GM19438 (cell line): ENCODE results near the gene ZNF467.

ENCODE experiments used
- ATAC-seq: cut with Tn5 transposase; IDR thresholded peaks from one replicate; pipeline ENCODE4 v1.9.1; 2021; ENCODE audit warnings: low read depth; ENCODE audit not compliant: unreplicated experiment

The ZNF467 gene

DNA sequence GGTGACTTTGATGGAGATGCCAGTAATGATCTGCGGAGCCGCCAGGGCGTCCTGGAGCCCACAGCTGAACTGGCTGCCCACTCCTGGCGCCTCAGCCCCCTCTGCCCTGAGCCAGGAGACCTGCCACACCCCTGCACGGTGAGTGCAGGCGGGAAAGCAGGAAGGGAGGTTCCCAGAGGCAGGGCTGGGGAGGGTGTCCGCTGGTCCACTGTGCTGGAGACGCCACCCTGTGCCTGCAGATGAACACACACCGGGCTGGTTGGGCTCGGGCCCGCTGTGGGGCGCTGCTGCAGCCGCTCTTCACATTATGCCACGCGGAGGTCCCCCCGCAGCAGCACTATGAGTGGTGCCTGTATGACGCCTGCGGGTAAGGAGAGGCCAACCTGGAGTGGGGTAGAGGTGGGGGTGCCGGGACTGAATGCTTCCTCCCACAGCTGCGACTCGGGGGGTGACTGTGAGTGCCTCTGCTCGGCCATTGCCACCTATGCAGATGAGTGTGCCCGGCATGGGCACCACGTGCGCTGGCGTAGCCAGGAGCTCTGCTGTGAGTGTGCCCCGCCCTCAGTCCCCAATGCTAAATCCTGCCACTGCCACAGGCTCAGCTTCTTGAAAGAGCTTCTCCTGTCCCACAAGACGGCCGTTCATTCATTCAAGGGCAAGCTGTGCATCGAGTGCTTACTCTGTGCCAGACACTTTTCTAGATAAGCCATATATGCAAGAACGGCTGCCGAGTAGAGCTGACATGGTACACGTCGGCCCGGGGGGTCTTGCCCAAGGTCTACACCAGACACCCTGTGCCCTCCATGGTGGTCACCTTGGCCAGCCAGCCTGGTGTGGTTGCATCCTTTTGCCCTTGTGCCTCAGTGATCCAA, 14.3 kb upstream of the ZNF467 start:
- ATAC-seq = no peak

DNA sequence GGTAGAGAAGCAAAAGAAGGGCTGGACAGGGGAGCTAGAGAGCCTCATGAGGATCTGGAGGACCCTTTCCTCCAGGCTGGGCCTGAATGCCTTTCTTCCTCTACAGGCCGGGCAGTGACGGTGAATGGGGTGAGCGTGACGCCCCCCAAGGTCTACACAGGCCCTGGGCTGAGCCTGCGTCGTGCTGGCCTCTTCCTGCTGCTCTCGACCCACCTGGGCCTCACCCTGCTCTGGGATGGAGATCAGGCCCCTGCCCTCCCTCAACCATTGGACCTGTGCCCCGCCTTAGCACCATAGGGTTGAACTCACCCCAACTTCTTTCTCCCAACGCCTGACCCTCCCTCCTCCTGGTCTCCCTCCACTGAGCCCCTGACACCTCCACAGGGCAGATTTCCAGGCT, 12.6 kb upstream of the ZNF467 start:
- ATAC-seq = no peak

DNA sequence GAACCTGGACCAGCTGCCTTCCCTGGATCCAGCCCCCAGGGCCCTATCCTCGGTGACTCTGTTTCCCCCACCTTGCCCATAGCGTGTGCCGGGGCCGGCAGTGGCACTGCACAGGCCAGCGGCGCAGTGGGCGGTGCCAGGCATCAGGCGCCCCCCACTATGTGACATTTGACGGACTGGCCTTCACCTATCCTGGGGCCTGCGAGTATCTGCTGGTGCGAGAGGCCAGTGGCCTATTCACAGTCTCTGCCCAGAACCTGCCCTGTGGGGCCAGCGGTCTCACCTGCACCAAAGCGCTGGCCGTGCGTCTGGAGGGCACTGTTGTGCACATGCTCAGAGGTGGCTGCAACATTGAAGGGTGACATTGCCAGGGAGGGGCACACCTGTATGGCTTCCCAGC, 12.0 kb upstream of the ZNF467 start:
- ATAC-seq = no peak

GRCh38 chr7:149784251-149784608, 10.8 kb upstream of the ZNF467 start:
- no peak for ATAC-seq

GRCh38 chr7:149783386-149784250, 10.2 kb upstream of the ZNF467 start:
- no peak for ATAC-seq

DNA sequence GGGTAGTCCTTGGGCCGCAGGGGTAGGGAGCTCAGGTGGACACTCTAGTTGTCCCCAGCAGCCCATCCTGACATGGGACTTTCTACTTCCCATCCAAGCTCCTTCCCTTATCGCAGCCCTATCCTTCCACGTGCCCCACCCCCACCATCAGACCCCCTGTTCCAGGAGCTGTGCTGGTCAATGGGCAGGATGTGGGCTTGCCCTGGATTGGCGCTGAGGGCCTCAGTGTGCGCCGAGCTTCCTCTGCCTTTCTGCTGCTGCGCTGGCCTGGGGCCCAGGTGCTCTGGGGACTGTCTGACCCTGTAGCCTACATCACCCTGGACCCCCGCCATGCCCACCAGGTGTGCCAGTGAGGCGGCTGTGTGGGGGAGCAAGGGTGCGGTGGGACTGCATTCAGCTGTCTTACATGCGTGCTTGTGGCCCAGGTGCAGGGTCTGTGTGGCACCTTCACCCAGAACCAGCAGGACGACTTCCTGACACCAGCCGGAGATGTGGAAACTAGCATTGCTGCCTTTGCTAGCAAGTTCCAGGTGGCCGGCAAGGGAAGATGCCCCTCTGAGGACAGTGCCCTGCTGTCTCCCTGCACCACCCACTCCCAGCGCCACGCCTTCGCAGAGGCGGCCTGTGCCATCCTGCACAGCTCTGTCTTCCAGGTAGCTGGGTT, 9.4 kb upstream of the ZNF467 start:
- no peak for ATAC-seq

- no peak for ATAC-seq
Measured at GRCh38 chr7:149781921-149782320, 8.5 kb upstream of the ZNF467 start.

DNA sequence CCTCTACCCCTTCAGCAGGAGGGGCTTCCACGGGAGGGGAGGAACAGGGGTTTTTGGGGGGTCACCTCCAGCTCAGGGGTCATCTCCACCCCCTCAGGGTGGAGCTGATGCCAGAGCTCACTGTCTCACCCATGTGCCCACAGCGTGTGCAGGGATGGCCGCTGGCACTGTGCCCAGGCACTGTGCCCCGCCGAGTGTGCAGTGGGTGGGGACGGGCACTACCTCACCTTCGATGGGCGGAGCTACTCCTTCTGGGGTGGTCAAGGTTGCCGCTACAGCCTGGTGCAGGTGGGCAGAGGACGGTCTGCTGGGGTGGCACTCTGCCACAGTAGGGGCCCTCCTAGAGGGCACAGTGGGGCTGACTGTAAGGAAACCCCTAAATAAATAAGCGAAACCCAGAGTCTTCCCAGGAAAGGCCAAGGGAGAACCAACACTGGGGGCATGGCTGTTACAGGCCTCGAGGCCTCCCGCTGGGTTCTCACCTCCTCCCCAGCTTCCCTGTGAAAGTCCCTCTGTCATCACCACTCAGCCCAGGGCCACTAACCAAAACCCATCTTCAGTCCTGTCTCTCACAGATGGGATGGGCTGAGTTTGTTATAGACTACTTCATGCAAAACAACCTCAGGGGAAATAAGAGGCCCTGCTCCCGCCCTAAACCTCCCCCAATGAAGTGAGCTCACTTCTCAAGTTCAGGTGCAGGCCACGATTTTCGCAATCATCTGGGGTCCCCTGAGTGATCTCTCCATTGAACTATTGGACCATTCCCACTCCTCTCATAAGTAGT, 7.4 kb upstream of the ZNF467 start:
- ATAC-seq = no peak

DNA sequence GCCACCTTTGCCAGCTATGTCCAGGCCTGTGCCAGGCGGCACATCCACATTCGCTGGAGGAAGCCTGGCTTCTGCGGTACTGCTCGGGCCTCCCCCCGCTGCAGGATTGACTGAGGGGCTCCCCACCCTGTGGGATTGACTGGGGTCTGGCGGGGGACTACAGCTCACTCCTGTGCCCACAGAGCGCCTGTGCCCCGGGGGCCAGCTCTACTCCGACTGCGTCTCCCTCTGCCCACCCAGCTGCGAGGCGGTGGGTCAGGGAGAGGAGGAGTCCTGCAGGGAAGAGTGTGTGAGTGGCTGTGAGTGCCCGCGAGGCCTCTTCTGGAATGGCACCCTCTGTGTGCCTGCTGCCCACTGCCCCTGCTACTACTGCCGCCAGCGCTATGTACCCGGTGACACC, 6.7 kb upstream of the ZNF467 start:
- ATAC-seq = no peak

- ATAC-seq = no peak
Measured at GRCh38 chr7:149779502-149779805, 6.1 kb upstream of the ZNF467 start.

- no peak for ATAC-seq
Measured at GRCh38 chr7:149778696-149779501, 5.5 kb upstream of the ZNF467 start.

DNA sequence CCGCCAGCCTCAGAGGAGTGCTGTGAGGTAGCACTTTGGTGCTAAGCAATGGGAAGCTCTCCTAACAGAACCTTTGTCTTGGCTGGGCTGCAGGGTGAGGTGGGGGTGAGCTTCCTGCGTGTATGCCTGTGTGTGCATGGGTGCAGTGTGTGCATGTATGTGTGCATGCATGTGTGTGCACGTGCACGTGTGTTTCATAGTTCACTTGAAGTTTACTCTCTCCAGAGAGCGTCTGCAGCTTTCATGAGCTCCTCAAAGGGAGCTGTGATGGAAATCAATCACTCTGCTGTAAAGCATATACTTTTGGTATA, 4.9 kb upstream of the ZNF467 start:
- ATAC-seq = no peak

DNA sequence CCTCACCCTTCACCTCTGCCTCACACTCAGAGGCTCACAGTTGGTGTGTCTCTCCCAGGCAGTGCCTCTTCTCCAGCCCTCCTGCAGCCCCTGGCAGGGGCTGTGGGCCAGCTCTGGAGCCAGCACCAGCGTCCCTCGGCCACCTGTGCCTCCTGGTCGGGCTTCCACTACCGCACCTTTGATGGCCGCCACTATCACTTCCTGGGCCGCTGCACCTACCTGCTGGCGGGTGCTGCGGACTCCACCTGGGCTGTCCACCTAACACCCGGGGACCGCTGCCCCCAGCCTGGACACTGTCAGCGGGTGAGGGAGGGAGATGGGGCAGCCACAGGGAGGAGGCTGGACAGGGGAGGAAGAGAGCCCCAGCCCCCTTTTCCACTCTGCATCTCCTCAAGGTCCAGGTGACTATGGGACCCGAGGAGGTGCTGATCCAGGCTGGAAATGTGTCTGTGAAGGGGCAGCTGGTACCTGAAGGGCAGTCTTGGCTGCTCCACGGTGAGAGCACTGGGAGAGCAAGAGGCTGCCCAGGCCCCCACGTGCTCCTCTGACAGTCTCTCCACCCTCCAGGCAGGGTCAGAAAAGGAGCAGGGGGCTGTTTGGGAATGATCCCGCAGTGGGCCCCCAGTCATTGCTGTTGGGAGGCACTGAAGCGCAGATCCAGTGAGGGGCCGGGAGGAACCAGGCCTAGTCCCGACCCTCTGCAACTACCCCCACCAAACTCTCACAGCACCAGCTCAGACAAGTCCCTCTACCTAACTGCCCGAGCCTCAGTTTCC, 4.4 kb upstream of the ZNF467 start:
- no peak for ATAC-seq

DNA sequence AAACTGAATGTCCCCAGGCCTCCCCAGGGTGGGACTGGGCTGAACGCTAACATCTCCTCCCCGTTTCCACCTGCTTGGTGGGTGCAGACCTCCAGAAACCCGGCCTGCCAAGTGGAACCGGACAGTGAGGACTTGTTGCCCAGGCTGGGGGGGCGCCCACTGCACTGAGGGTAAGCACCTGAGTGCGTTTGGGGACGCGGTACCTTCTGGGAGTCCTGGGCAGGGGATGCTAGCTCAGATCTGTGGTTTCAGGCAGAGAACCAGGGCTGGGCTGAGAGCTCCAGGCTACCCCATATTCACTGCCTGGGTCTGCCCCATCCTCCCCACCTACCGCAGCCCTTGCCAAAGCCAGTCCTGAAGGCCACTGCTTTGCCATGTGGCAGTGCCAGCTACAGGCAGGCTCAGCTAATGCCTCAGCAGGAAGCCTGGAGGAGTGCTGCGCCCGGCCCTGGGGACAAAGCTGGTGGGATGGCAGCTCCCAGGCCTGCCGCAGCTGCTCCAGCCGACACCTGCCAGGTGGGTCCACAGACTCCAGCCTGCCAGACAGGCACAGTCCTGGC, 3.5 kb upstream of the ZNF467 start:
- no peak for ATAC-seq

DNA sequence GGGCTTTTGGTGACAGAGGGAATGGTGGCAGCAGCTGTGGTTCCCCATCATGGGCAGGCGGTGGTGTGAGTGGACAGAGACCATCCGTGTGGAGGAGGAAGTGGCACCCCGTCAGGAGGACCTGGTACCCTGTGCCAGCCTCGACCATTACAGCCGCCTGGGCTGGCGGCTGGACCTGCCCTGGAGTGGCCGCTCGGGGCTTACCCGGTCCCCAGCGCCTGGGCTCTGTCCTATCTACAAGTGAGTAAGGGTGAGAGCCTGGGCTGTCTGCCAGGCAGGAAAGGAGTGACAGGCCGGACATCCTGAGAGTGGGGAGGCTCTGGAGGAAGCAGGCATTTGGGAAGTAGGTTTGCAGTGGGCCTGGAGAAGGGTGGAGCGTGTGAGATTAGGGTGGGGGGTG, 2.9 kb upstream of the ZNF467 start:
- ATAC-seq = no peak

DNA sequence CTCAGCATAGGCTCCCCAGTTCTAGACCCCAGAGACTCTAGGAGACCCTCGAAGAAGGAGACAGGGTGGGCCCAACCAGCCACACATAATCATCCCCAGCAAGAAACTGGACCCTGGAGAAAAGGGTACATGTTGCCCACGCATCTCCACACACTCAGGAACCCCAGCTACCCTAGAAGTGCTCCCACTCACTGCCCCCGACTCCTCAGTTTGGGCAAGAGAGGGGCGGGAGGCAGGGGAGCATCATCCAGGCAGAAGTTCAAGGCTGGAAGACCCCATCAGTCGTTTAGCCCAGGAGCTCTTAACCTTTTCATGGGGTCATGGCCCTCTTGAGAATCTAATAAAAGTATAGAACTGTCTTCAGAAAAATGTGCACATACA, 1.8 kb upstream of the ZNF467 start:
- ATAC-seq = no peak

DNA sequence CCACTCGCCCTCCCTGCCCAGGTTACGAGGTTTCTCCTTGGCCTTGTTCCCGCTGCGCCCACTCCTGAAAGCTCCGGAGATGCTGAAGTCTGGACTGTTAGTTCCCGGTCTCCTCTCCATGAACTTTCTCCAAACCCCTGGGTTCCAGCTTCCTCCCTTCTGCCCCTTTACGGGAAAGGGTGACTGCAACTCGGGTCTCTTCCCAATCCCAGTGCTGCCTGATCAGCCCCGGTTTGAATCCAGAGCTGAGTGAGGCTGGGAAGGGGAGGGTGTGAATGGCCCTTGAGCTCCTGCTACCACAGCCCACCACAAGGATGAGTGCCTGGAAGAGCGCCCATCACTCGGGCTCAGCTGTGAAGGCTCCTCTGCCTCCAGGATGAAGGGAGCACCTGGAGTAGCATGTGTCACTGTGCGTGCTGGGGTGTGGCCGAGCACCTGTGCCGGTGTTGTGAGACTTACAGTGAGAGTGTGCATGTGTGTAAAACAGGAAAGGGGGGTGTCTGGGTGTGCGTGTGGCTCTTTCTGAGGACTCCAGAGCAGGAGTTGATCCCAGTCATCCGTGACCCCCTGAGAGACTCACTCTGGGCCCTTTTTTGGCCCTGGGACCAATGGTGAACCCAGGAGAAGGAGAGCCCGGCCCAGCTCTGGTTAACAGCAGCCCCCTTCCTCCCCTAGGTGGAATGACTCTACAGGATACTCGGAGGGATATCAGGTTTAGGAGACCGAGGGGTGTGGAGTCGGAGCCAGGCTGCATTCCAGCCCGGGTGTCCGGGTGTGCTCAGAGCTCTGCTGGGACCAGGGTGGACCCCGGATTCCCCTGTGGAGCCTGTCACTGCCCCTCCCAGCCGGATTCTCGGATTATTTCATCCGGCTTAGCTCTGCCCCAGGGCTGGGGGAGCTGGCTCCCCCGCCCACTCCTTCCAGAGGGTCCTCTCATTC, 1.1 kb upstream of the ZNF467 start:
- ATAC-seq = no peak

- ATAC-seq = no peak
Measured at GRCh38 chr7:149772956-149773434, 393 bp downstream of the ZNF467 start.
